ENCODE measurements around the gene DISP3.

GRCh38 chr1:11444907-11445306 is 34.0 kb upstream of the DISP3 start:
- TF ChIP-seq CTCF (IDR thresholded peaks at IDR 0.05) (no peak), POLR2A (IDR thresholded peaks at IDR 0.05) (no peak), EP300 (IDR thresholded peaks at IDR 0.05) (no peak), POLR2AphosphoS5 (IDR thresholded peaks at IDR 0.05) (no peak)
